HepG2 (cell line): ENCODE measurements around the gene CERS6. TPM values are rescaled to one million over a fixed set of nuclear protein-coding genes. Genes with fewer than 3 reads are reported as not detected.

ENCODE experiments used
- ATF7-NPFF ChIP-seq: sonication (generic); formaldehyde crosslinking; IDR thresholded peaks from 2 replicates; pipeline ENCODE4 v1.8.1; 2023; ENCODE audit warnings: mild to moderate bottlenecking, low read depth, missing genetic modification reagents, moderate library complexity
- CEBPZ ChIP-seq: IDR thresholded peaks from 2 replicates; pipeline ENCODE4 v1.6.1; 2012; ENCODE audit warnings: low read length, improper control_type of control experiment
- EEA1 ChIP-seq: sonication (generic); formaldehyde crosslinking; IDR thresholded peaks from 2 replicates; pipeline ENCODE4 v1.5.1; 2020; ENCODE audit warnings: mild to moderate bottlenecking, missing genetic modification reagents, borderline replicate concordance
- FOXA3 ChIP-seq: IDR thresholded peaks from 2 replicates; pipeline ENCODE4 v1.6.1; 2016; ENCODE audit warnings: missing genetic modification reagents, missing compliant biosample characterization
- FOXP1 ChIP-seq, 2 experiments: fragments of 450-650 bp in 1 of 2; IDR thresholded peaks; 2 replicates each; pipeline ENCODE4 v1.6.1; 2017 to 2018; ENCODE audit warnings: antibody characterized with exemption in 1 of 2
- GFI1 ChIP-seq: sonication (generic); formaldehyde crosslinking; IDR thresholded peaks from 2 replicates; pipeline ENCODE4 v1.5.0; 2020; ENCODE audit warnings: missing genetic modification reagents, mild to moderate bottlenecking, borderline replicate concordance
- GPN1 ChIP-seq: sonication (generic); formaldehyde crosslinking; IDR thresholded peaks from 2 replicates; pipeline ENCODE4 v1.5.1; 2020; ENCODE audit warnings: missing genetic modification reagents, borderline replicate concordance
- HMGXB4 ChIP-seq, 2 experiments: sonication (generic) in 1 of 2; formaldehyde crosslinking in 1 of 2; IDR thresholded peaks; 2 replicates each; pipeline versions ENCODE4 v1.4.0 to v1.6.1; 2018 to 2020; ENCODE audit warnings: missing genetic modification reagents in 2 of 2, borderline replicate concordance in 1 of 2, low read depth in 1 of 2, mild to moderate bottlenecking in 1 of 2, missing biosample characterization in 1 of 2
- KLF6 ChIP-seq: IDR thresholded peaks from 2 replicates; pipeline ENCODE4 v1.8.0; 2016; ENCODE audit warnings: missing biosample characterization, missing genetic modification reagents
- SETDB1 ChIP-seq: sonication (generic); formaldehyde crosslinking; IDR thresholded peaks from 2 replicates; pipeline ENCODE4 v1.5.1; 2020; ENCODE audit warnings: missing genetic modification reagents, mild to moderate bottlenecking, borderline replicate concordance
- SIN3A ChIP-seq: IDR thresholded peaks from 2 replicates; pipeline ENCODE4 v1.6.1; 2011; ENCODE audit warnings: low read depth, mild to moderate bottlenecking, control low read depth, low read length, borderline replicate concordance
- SIX1 ChIP-seq: sonication (generic); formaldehyde crosslinking; IDR thresholded peaks from 2 replicates; pipeline ENCODE4 v1.4.0; 2020; ENCODE audit warnings: missing genetic modification reagents, borderline replicate concordance
- SNRNP70 ChIP-seq: fragments of 200-400 bp; formaldehyde crosslinking; IDR thresholded peaks from 2 replicates; pipeline ENCODE4 v1.6.1; 2017; ENCODE audit warnings: mild to moderate bottlenecking, low read depth, low read length, moderate library complexity
- TRIM24 ChIP-seq: sonication (generic); formaldehyde crosslinking; IDR thresholded peaks from 2 replicates; pipeline ENCODE4 v1.8.0; 2022; ENCODE audit warnings: mild to moderate bottlenecking, missing genetic modification reagents
- WIZ ChIP-seq: sonication (generic); formaldehyde crosslinking; IDR thresholded peaks from 2 replicates; pipeline ENCODE4 v1.5.1; 2020; ENCODE audit warnings: mild to moderate bottlenecking, missing genetic modification reagents
- ZBTB26 ChIP-seq: IDR thresholded peaks from 2 replicates; pipeline ENCODE4 v1.6.1; 2016; ENCODE audit warnings: missing compliant biosample characterization, missing genetic modification reagents, borderline replicate concordance
- ZBTB39 ChIP-seq: sonication (generic); formaldehyde crosslinking; IDR thresholded peaks from 2 replicates; pipeline ENCODE4 v1.5.0; 2020; ENCODE audit warnings: missing genetic modification reagents
- ZFAT ChIP-seq: sonication (generic); formaldehyde crosslinking; conservative IDR thresholded peaks from 2 replicates; pipeline ENCODE4 v1.8.1; 2023; ENCODE audit warnings: missing genetic modification reagents, inconsistent platforms
- ZNF232 ChIP-seq: sonication (generic); formaldehyde crosslinking; IDR thresholded peaks from 2 replicates; pipeline ENCODE4 v1.4.0; 2020; ENCODE audit warnings: missing genetic modification reagents, borderline replicate concordance
- ZNF264 ChIP-seq: sonication (generic); formaldehyde crosslinking; IDR thresholded peaks from 2 replicates; pipeline ENCODE4 v1.4.0; 2020; ENCODE audit warnings: missing genetic modification reagents
- ZNF34 ChIP-seq: sonication (generic); formaldehyde crosslinking; IDR thresholded peaks from 2 replicates; pipeline ENCODE4 v1.4.0; 2020; ENCODE audit warnings: mild to moderate bottlenecking, missing genetic modification reagents, borderline replicate concordance
- ZNF562 ChIP-seq: sonication (generic); formaldehyde crosslinking; IDR thresholded peaks from 2 replicates; pipeline ENCODE4 v1.8.0; 2022; ENCODE audit warnings: missing genetic modification reagents, borderline replicate concordance
- polyA plus RNA-seq, 8 experiments: library from polyadenylated mRNA; depleted of rRNA in 3 of 8; stranded (reverse) in 7 of 8; unstranded in 1 of 8; fragments of >200 nt; fragmentation: Illumina TruSeq in 4 of 8; extraction: Trizol in 4 of 8; gene quantifications; 2 replicates each; pipeline versions ENCODE4 v1.2.1 to v1.2.3, GENCODE V29; 2011 to 2016; ENCODE audit warnings: low read depth in 4 of 8, missing spikeins in 1 of 8, mixed read lengths in 1 of 8; ENCODE audit not compliant: insufficient read depth in 1 of 8
- total RNA-seq, 5 experiments: library from RNA; depleted of rRNA; stranded (reverse); fragments of >200 nt; fragmentation: Illumina TruSeq; extraction: Trizol; gene quantifications; 2 replicates each; pipeline ENCODE4 v1.2.3, GENCODE V29; 2016; ENCODE audit warnings: low read depth in 1 of 5

CERS6 gene
- total and polyA plus RNA-seq, 2 of the 13 experiments (the other 11 are each of a cell fraction or from before 2014, with no cell fraction given) = 10.1 to 20.3 TPM

- no peak for TF ChIP-seq CEBPZ
- TF ChIP-seq TRIM24 (CRISPR knock-in tag) = 0 out of 2 replicates have a peak, but pooled peaks have one; percentile 43
- TF ChIP-seq SNRNP70 = no peak
- 0 out of 2 replicates have a peak, but pooled peaks have one; percentile 53 for TF ChIP-seq ZNF264 (CRISPR knock-in tag)
- TF ChIP-seq KLF6 = no peak
- TF ChIP-seq GFI1 (CRISPR knock-in tag) = no peak
- TF ChIP-seq SIX1 = peak; percentile 75
- peak in 1 of 2 experiments; percentile 55; a peak in 1 of 4 replicates for TF ChIP-seq HMGXB4 (CRISPR knock-in tag; IDR thresholded peaks at IDR 0.05; ENCODE audit: borderline replicate concordance in 1 of 2, low read depth in 1 of 2)
- 0 out of 2 replicates have a peak, but pooled peaks have one; percentile 52 for TF ChIP-seq ZBTB26 (CRISPR knock-in tag)
- TF ChIP-seq ZNF562 (CRISPR knock-in tag) = no peak
- no peak for TF ChIP-seq FOXP1 (IDR thresholded peaks at IDR 0.05)
- TF ChIP-seq FOXP1 (CRISPR knock-in tag; IDR thresholded peaks at IDR 0.05) = 0 out of 2 replicates have a peak, but pooled peaks have one; percentile 20
- TF ChIP-seq ZFAT (CRISPR knock-in tag) = no peak
- no peak for TF ChIP-seq ATF7-NPFF (CRISPR knock-in tag)
- TF ChIP-seq EEA1 (CRISPR knock-in tag) = no peak
- no peak for TF ChIP-seq GPN1 (CRISPR knock-in tag)
- no peak for TF ChIP-seq SIN3A
- TF ChIP-seq WIZ (CRISPR knock-in tag) = no peak
- TF ChIP-seq ZBTB39 (CRISPR knock-in tag) = no peak
- no peak for TF ChIP-seq ZNF34 (CRISPR knock-in tag)
- peak; percentile 34; the same call in 1 of the 2 replicates for TF ChIP-seq ZNF232
- TF ChIP-seq SETDB1 (CRISPR knock-in tag) = no peak
- peak; percentile 58 for TF ChIP-seq FOXA3
Measured at GRCh38 chr2:168478206-168478605, 22.1 kb downstream of the CERS6 start (continued).
